ACC112 (cell line): ENCODE measurements around the gene TNFRSF12A.
"Not testable (repeated sequence)": the region's sequence is repeated elsewhere in the genome, so short reads cannot be mapped to it uniquely, and the experiment has no call there.

ENCODE experiments used
- H2AFZ ChIP-seq: fragments of 200-600 bp; sonication (generic); one replicate; pipeline ENCODE4 v1.6.0; 2017; ENCODE audit warnings: antibody characterized with exemption, low read length; ENCODE audit not compliant: unreplicated experiment
- H3K27ac ChIP-seq: fragments of 200-600 bp; sonication (generic); 2 replicates; pipeline ENCODE4 v1.5.1; 2014; ENCODE audit warnings: low read depth, mild to moderate bottlenecking, antibody characterized with exemption, low read length, moderate library complexity
- H3K27me3 ChIP-seq: fragments of 200-600 bp; sonication (generic); 2 replicates; pipeline ENCODE4 v1.6.1; 2014; ENCODE audit warnings: mild to moderate bottlenecking, antibody characterized with exemption, low read length, moderate library complexity, mixed read lengths; ENCODE audit not compliant: insufficient read depth
- H3K36me3 ChIP-seq: fragments of 200-600 bp; sonication (generic); 2 replicates; pipeline ENCODE4 v1.6.1; 2016; ENCODE audit warnings: mild to moderate bottlenecking, antibody characterized with exemption, low read length, moderate library complexity, mixed read lengths; ENCODE audit not compliant: insufficient read depth
- H3K4me1 ChIP-seq: fragments of 200-600 bp; sonication (generic); one replicate; pipeline ENCODE4 v1.6.1; 2016; ENCODE audit warnings: low read length, mixed read lengths; ENCODE audit not compliant: insufficient read depth, unreplicated experiment, control insufficient read depth
- H3K4me3 ChIP-seq: fragments of 200-600 bp; sonication (generic); 2 replicates; pipeline ENCODE4 v1.5.1; 2014; ENCODE audit warnings: mild to moderate bottlenecking, low read depth, low read length
- H3K79me2 ChIP-seq: fragments of 200-600 bp; sonication (generic); one replicate; pipeline ENCODE4 v1.6.0; 2016; ENCODE audit warnings: low read length; ENCODE audit not compliant: control insufficient read depth, unreplicated experiment, insufficient read depth

The TNFRSF12A gene

DNA sequence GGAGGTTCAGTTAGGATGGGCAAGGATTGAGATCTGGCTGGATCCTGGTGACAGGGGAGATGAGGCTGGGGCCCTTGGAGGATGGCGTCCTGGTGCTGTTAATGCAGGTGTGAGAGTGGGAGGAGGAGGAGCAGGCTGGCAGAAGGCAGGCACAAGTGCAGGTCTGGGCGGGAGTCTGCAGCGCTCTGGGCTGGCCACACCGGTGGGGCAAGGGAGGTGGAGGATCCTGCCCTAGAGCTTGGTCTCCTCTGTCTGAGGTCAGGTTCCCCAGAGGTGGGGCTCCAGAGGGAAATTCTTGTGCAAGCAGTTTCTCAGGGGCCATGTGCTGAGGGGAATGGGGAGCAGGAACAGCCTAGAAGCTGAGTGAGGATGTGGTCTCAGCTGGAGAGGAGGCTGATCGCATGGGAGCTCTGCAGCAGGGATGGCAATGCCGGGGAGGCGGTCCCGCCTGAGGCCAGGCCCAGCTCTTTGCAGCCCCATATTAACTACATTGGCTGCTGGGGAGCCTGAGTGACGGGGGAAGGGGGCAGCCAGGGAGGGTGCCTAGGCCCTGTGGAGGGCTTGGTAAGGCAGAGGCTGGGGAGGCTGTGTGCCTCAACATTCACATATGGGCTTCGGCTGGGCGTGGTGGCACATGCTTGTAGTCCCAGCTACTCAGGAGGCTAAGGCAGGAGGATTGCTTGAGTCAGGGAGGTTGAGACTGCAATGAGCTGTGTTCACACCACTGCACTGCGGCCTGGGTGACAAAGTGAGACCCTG, 32.6 kb downstream of the TNFRSF12A start:
- H2AFZ ChIP-seq, H3K4me1 ChIP-seq, H3K27me3 ChIP-seq, H3K79me2 ChIP-seq, H3K27ac ChIP-seq, H3K36me3 ChIP-seq, H3K4me3 ChIP-seq: not testable (repeated sequence)

DNA sequence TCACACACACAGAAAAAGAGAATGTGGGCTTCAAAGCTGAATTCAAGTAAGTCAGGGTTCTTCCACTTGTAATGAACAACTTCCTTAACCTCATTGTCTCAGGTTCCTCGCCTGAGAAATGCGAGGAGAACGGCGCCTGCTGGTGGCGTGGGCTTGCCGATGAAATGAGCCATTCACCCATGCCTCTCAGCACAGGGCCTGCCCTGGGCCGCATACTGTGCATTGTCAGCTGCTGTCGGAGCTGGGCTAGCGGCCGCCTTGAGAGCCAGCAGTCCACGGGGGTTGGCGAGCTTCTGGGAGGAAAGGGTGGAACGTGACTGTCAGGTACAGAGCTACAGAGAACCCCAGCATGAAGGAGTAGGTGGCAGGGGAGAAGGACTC, 33.2 kb downstream of the TNFRSF12A start:
- H3K27ac ChIP-seq, H3K4me3 ChIP-seq, H3K36me3 ChIP-seq, H3K27me3 ChIP-seq, H2AFZ ChIP-seq, H3K79me2 ChIP-seq, H3K4me1 ChIP-seq: not testable (repeated sequence)

GRCh38 chr16:3054965-3055733, 35.0 kb downstream of the TNFRSF12A start:
- Histone ChIP-seq H3K79me2 (no peaks in the 10 kb centered on the region), H3K36me3 (no peaks in the 10 kb centered on the region), H3K27me3 (no peaks in the 10 kb centered on the region), H2AFZ (no peak overlapping the region), H3K4me1 (peaks cover 10% of the 10 kb centered on the region), H3K27ac (no peak overlapping the region), H3K4me3 (no peak overlapping the region)

GRCh38 chr16:3055734-3056115, 35.6 kb downstream of the TNFRSF12A start:
- H3K36me3 ChIP-seq, H3K4me3 ChIP-seq, H3K27me3 ChIP-seq, H3K27ac ChIP-seq, H2AFZ ChIP-seq, H3K79me2 ChIP-seq: not testable (repeated sequence)
- H3K4me1 ChIP-seq: peaks cover 10% of the 10 kb centered on the region

DNA sequence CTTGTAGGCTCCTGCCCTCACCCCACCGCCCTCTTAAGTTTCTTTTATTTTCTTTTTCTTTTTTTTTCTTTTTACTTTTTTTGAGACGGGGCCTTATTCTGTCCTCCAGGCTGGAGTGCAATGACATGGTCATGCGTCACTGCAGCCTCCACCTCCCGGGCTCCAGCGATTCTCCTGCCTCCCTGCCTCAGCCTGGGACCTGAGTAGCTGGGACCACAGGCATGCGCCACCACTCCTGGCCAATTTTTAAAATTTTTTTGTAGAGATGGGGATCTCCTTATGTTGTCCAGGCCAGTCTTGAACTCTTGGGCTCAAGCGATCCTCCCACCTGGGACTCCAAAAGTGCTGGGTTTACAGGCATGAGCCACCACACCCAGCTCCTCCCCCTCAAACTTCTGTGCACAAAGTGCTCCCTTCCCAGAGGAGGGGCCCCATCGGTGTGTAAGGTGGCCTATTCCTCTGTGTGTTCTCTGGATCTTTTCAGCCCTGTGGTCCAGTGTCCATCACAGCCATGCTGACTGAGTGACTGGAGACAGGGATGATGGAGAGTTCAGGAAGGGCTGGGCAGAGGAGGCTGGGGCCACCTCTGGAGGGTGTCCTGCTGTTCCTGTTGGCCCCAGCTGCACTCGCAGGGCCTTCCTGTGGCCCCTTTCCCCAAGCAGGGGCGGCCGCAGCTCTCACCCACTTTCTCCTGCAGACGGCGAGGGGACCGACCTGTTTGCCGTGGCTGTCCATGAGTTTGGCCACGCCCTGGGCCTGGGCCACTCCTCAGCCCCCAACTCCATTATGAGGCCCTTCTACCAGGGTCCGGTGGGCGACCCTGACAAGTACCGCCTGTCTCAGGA, 36.4 kb downstream of the TNFRSF12A start:
- H3K4me3 ChIP-seq: no peak overlapping the region
- no peaks in the 10 kb centered on the region for H3K36me3 ChIP-seq
- peaks cover 10% of the 10 kb centered on the region for H3K4me1 ChIP-seq
- H3K27ac ChIP-seq: no peak overlapping the region
- no peaks in the 10 kb centered on the region for H3K27me3 ChIP-seq
- H2AFZ ChIP-seq: no peak overlapping the region
- H3K79me2 ChIP-seq: no peaks in the 10 kb centered on the region

- peaks cover 10% of the 10 kb centered on the region for H3K4me1 ChIP-seq
- H3K79me2 ChIP-seq: no peaks in the 10 kb centered on the region
- H3K27ac ChIP-seq: no peak overlapping the region
- H3K4me3 ChIP-seq: peak overlapping the region; percentile 98
- no peaks in the 10 kb centered on the region for H3K27me3 ChIP-seq
- no peaks in the 10 kb centered on the region for H3K36me3 ChIP-seq
- no peak overlapping the region for H2AFZ ChIP-seq
Measured at GRCh38 chr16:3057181-3058138, 37.3 kb downstream of the TNFRSF12A start.

DNA sequence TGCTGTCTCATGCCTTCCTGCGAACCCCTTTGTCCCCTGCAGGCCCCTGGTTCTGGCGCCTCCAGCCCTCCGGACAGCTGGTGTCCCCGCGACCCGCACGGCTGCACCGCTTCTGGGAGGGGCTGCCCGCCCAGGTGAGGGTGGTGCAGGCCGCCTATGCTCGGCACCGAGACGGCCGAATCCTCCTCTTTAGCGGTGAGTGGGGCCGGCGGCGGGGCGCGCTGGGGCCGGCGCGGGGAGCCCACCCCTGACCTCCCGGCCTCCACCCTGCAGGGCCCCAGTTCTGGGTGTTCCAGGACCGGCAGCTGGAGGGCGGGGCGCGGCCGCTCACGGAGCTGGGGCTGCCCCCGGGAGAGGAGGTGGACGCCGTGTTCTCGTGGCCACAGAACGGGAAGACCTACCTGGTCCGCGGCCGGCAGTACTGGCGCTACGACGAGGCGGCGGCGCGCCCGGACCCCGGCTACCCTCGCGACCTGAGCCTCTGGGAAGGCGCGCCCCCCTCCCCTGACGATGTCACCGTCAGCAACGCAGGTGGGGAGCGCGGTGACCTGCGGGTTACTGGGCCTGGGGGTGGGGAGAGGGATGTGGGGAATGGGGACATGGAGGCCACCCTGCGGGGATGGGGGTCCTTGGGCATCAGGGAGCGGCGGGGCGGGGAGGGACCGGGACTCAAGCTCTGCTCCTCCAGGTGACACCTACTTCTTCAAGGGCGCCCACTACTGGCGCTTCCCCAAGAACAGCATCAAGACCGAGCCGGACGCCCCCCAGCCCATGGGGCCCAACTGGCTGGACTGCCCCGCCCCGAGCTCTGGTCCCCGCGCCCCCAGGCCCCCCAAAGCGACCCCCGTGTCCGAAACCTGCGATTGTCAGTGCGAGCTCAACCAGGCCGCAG, 38.2 kb downstream of the TNFRSF12A start:
- Histone ChIP-seq H3K27ac (no peak overlapping the region), H3K27me3 (no peaks in the 10 kb centered on the region), H3K79me2 (no peaks in the 10 kb centered on the region), H3K36me3 (no peaks in the 10 kb centered on the region), H3K4me3 (peak overlapping the region; percentile 98), H3K4me1 (peaks cover 10% of the 10 kb centered on the region), H2AFZ (peak overlapping the region; percentile 89)

GRCh38 chr16:3059041-3059722, 39.0 kb downstream of the TNFRSF12A start:
- Histone ChIP-seq H3K27ac (no peak overlapping the region), H3K4me1 (peaks cover 10% of the 10 kb centered on the region), H3K36me3 (no peaks in the 10 kb centered on the region), H3K4me3 (peak overlapping the region; percentile 98), H2AFZ (peak overlapping the region; percentile 89), H3K27me3 (no peaks in the 10 kb centered on the region), H3K79me2 (no peaks in the 10 kb centered on the region)

DNA sequence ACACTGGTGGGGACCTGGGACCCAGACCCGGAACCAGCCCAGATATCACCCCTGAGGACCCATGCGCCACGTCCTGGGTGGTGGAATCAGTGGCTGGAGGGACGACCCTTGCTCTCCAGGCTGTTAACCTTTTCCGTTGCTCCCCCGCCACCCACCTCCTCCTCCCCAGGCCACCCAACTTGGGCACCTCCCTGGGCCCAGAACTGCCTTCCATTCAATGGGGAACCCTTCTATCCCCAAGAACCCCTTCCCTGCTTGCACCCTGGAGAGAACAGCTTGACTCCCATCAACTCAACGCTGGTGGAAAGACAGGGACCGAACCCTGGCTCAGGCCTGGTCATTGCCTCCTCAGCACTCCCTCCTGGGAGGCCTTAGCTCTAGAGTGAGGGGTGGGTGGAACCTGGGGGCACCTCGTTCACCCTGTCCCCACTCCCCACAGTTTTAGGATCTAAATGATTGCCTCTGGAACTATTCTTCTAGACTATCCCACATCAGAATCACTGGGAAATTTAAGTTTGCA, 39.6 kb downstream of the TNFRSF12A start:
- Histone ChIP-seq H3K36me3 (no peaks in the 10 kb centered on the region), H3K27me3 (no peaks in the 10 kb centered on the region), H3K27ac (no peak overlapping the region), H2AFZ (peak overlapping the region; percentile 74), H3K4me1 (peaks cover 12% of the 10 kb centered on the region), H3K79me2 (no peaks in the 10 kb centered on the region), H3K4me3 (peak overlapping the region; percentile 98)
